ENCODE results near the gene ZMYM2.

Gene ZMYM2

DNA sequence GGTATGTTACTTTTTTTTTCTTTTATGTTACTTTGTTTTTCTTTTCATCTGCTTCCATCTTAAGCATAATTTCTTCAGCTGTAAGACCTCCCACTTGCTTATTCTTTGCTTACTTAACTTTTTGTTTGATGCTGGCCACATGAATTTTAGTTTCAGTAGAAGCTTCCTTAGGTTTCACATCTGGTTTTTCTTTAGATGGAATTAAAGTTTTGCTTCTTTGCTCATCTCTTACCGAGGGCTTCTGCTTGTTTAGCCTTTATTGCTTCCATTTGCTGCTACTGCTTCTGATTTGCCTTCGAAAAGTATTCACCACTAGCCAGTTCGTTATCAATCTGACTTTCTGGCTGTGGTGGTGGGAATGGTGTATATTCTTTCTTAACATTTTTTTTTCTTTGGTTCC is 111.4 kb downstream of the ZMYM2 start:
- H3K27me3 ChIP-seq (ENCODE audit: insufficient read depth, low read length, poor library complexity), result no peaks in the 10 kb centered on the region
- ATAC-seq (ENCODE audit: insufficient read depth, low read depth) (no peak), DNase-seq (no peak)
- no peaks in the 10 kb centered on the region for H3K79me2 ChIP-seq (ENCODE audit: insufficient read depth, low read length)
- H2AFZ ChIP-seq (ENCODE audit: low read depth, low read length), result no peak overlapping the region
- H3K9ac ChIP-seq (ENCODE audit: low read depth, low read length), result no peak overlapping the region
- no peaks in the 10 kb centered on the region; the same call in 1 of the 2 replicates for H4K20me1 ChIP-seq (ENCODE audit: insufficient read depth, low read length)
- no peak overlapping the region for H3K4me2 ChIP-seq (ENCODE audit: insufficient read depth, low read length)
- H3K4me1 ChIP-seq (ENCODE audit: insufficient read depth, low read length), result no peaks in the 10 kb centered on the region
- H3K36me3 ChIP-seq (ENCODE audit: insufficient read depth, low read length), result peaks cover 76% of the 10 kb centered on the region
- H3K4me3 ChIP-seq (ENCODE audit: low read depth in 1 of 2, low read length in 2 of 2), result no peak overlapping the region
- TF ChIP-seq CTCF (IDR thresholded peaks at IDR 0.05; ENCODE audit: borderline replicate concordance, extremely low read depth, low read length, poor library complexity, severe bottlenecking), result no peak
- H3K27ac ChIP-seq (ENCODE audit: low read length), result no peak overlapping the region
- no peaks in the 10 kb centered on the region for H3K9me3 ChIP-seq (ENCODE audit: insufficient read depth, low read length, severe bottlenecking)

GRCh38 chr13:20073775-20074174 is 115.2 kb downstream of the ZMYM2 start:
- no peak for TF ChIP-seq CTCF (IDR thresholded peaks at IDR 0.05; ENCODE audit: borderline replicate concordance, extremely low read depth, low read length, poor library complexity, severe bottlenecking)
- no peak for TF ChIP-seq EZH2 (IDR thresholded peaks at IDR 0.05; ENCODE audit: borderline replicate concordance, low read depth, low read length, severe bottlenecking)
- no peak overlapping the region for H2AFZ ChIP-seq (ENCODE audit: low read depth, low read length)
- H4K20me1 ChIP-seq (ENCODE audit: insufficient read depth, low read length), result no peaks in the 10 kb centered on the region; the same call in 1 of the 2 replicates
- peaks cover 61% of the 10 kb centered on the region for H3K36me3 ChIP-seq (ENCODE audit: insufficient read depth, low read length)
- no peak overlapping the region for H3K4me3 ChIP-seq (ENCODE audit: low read depth in 1 of 2, low read length in 2 of 2)
- H3K9me3 ChIP-seq (ENCODE audit: insufficient read depth, low read length, severe bottlenecking), result no peaks in the 10 kb centered on the region
- no peak for DNase-seq
- H3K27me3 ChIP-seq (ENCODE audit: insufficient read depth, low read length, poor library complexity), result no peaks in the 10 kb centered on the region
- no peak overlapping the region for H3K9ac ChIP-seq (ENCODE audit: low read depth, low read length)
- ATAC-seq (ENCODE audit: insufficient read depth, low read depth), result no peak
- no peaks in the 10 kb centered on the region for H3K79me2 ChIP-seq (ENCODE audit: insufficient read depth, low read length)
- no peak overlapping the region for H3K27ac ChIP-seq (ENCODE audit: low read length)
- no peaks in the 10 kb centered on the region for H3K4me1 ChIP-seq (ENCODE audit: insufficient read depth, low read length)
- no peak overlapping the region for H3K4me2 ChIP-seq (ENCODE audit: insufficient read depth, low read length)

- H2AFZ ChIP-seq (ENCODE audit: low read depth, low read length), result no peak overlapping the region
- no peaks in the 10 kb centered on the region for H3K79me2 ChIP-seq (ENCODE audit: insufficient read depth, low read length)
- H3K9ac ChIP-seq (ENCODE audit: low read depth, low read length), result no peak overlapping the region
- DNase-seq (no peak), ATAC-seq (ENCODE audit: insufficient read depth, low read depth) (no peak)
- H3K36me3 ChIP-seq (ENCODE audit: insufficient read depth, low read length), result peaks cover 59% of the 10 kb centered on the region
- H3K4me1 ChIP-seq (ENCODE audit: insufficient read depth, low read length), result no peaks in the 10 kb centered on the region
- H3K27ac ChIP-seq (ENCODE audit: low read length), result no peak overlapping the region
- no peaks in the 10 kb centered on the region for H3K9me3 ChIP-seq (ENCODE audit: insufficient read depth, low read length, severe bottlenecking)
- H4K20me1 ChIP-seq (ENCODE audit: insufficient read depth, low read length), result no peaks in the 10 kb centered on the region; the same call in 1 of the 2 replicates
- H3K27me3 ChIP-seq (ENCODE audit: insufficient read depth, low read length, poor library complexity), result no peaks in the 10 kb centered on the region
- TF ChIP-seq CTCF (IDR thresholded peaks at IDR 0.05; ENCODE audit: borderline replicate concordance, extremely low read depth, low read length, poor library complexity, severe bottlenecking) (no peak), EZH2 (IDR thresholded peaks at IDR 0.05; ENCODE audit: borderline replicate concordance, low read depth, low read length, severe bottlenecking) (no peak)
- no peak overlapping the region for H3K4me2 ChIP-seq (ENCODE audit: insufficient read depth, low read length)
- H3K4me3 ChIP-seq (ENCODE audit: low read depth in 1 of 2, low read length in 2 of 2), result no peak overlapping the region
Measured at GRCh38 chr13:20074966-20075365, 116.4 kb downstream of the ZMYM2 start.

- ATAC-seq (ENCODE audit: insufficient read depth, low read depth), result no peak
- Histone ChIP-seq H3K4me3 (ENCODE audit: low read depth in 1 of 2, low read length in 2 of 2) (no peak overlapping the region), H3K27ac (ENCODE audit: low read length) (no peak overlapping the region), H2AFZ (ENCODE audit: low read depth, low read length) (no peak overlapping the region), H3K27me3 (ENCODE audit: insufficient read depth, low read length, poor library complexity) (no peaks in the 10 kb centered on the region), H3K4me1 (ENCODE audit: insufficient read depth, low read length) (no peaks in the 10 kb centered on the region), H3K79me2 (ENCODE audit: insufficient read depth, low read length) (no peaks in the 10 kb centered on the region), H3K9me3 (ENCODE audit: insufficient read depth, low read length, severe bottlenecking) (no peaks in the 10 kb centered on the region), H3K9ac (ENCODE audit: low read depth, low read length) (no peak overlapping the region), H4K20me1 (ENCODE audit: insufficient read depth, low read length) (no peaks in the 10 kb centered on the region), H3K36me3 (ENCODE audit: insufficient read depth, low read length) (peaks cover 53% of the 10 kb centered on the region), H3K4me2 (ENCODE audit: insufficient read depth, low read length) (no peak overlapping the region)
- TF ChIP-seq CTCF (IDR thresholded peaks at IDR 0.05; ENCODE audit: borderline replicate concordance, extremely low read depth, low read length, poor library complexity, severe bottlenecking) (no peak), EZH2 (IDR thresholded peaks at IDR 0.05; ENCODE audit: borderline replicate concordance, low read depth, low read length, severe bottlenecking) (no peak)
- DNase-seq, result no peak
Measured at GRCh38 chr13:20077086-20077485, 118.6 kb downstream of the ZMYM2 start.
